HG02870 (cell line): Measurements from ENCODE around the gene TRPM2.
"Not testable (repeated sequence)": the region's sequence is repeated elsewhere in the genome, so short reads cannot be mapped to it uniquely, and the experiment has no call there.

Experiments
- ATAC-seq: cut with Tn5 transposase; IDR thresholded peaks from one replicate; pipeline ENCODE4 v1.9.1; 2021; ENCODE audit warnings: mild to moderate bottlenecking, moderate library complexity; ENCODE audit not compliant: unreplicated experiment

The TRPM2 gene

DNA sequence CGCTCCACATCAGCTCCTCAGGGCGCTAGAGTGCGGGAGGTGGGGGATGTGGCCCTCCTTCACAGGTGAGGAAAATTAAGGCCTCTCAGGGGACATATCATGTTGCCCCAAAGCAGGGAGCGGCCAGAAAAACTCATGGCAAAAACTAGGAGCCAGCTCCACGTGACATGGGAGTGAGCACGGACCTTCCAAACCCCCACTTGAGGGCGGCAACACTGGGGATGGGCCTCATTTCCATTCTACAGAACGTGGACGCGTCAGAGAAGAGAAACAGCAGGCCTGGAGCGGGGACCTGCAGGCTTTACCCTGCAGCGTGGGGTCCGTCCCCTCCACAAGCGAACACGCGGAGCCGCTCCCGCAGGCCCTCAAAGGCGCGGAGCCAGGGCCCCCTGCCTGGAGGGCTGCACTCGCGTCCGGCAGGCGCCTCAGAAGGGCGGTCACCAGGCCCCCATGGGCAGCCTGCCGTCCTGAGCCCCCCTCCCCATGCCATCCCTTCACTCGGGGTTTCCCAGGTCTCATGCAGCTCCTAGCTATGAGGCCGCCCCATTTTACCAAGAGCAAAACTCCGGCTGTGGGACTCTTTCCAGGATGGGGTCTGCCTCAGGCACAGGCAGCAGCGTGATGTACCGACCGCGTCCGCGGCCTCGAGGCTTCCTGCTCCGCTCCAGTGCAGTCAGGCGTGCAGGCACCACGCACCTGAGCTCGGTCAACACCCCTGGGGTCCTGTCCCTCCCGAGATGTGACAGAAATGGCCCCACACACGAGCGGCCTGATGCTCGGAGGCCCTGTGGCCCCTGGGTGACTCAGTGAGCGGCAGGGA is 19.7 kb upstream of the TRPM2 start:
- no peak for ATAC-seq

- no peak for ATAC-seq
Observed at GRCh38 chr21:44334329-44335030, 18.9 kb upstream of the TRPM2 start.

DNA sequence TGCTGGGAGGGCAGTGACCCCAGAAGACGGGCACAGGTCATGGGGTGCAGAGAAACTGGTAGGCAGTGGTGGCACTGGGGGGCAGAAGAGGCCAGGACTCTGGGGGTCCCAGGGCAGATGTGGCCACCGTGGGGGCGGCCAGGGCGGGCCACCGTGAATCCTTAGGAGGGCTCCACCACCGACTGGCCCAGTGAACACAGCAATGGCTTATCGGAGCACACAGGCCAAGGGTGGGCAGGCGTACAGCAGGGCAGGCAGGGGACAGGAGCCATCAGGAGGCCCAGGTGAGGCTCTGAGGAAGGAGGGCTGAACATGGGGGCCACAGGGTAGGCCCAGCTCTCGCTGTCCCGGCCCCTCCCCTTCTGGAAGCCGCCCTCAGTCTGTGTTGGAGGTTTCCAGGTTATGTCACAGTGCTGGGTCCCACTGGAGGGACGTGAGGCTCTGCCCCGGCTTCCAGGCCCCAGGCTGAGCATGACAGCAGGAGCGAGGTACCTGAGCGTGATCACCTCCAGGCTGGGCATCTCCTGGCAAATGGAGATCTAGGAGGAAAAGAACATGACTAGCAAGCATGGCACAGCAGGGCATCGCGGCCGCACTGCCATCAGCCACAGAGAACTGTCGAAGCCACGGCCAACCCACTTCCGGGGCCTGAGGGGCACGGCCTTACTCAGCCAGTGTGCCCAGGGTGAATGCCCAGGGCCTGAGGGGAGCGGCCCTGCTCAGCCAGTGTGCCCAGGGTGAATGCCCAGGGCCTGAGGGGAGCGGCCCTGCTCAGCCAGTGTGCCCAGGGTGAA is 18.0 kb upstream of the TRPM2 start:
- ATAC-seq, result no peak

DNA sequence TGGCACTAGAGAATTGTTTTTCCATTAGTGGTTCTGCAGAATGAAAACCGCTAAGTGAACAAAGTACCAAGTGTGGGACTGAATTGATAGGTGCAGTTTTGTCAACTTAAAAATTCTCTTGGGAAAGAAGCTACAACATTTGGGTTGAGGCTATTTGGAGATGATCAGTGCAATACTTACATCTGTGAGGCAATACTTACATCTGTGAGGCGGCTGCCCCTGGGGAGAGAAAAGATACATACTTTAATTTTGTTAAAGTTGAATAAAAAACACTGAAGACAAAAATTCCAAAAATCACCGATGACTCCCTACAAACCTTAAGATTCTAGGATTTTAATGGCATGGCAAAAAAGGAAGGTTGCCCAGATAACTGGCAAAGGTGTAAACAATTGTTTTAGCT is 16.0 kb upstream of the TRPM2 start:
- ATAC-seq, result no peak

- ATAC-seq, result no peak
Observed at GRCh38 chr21:44337941-44338895, 15.2 kb upstream of the TRPM2 start.

DNA sequence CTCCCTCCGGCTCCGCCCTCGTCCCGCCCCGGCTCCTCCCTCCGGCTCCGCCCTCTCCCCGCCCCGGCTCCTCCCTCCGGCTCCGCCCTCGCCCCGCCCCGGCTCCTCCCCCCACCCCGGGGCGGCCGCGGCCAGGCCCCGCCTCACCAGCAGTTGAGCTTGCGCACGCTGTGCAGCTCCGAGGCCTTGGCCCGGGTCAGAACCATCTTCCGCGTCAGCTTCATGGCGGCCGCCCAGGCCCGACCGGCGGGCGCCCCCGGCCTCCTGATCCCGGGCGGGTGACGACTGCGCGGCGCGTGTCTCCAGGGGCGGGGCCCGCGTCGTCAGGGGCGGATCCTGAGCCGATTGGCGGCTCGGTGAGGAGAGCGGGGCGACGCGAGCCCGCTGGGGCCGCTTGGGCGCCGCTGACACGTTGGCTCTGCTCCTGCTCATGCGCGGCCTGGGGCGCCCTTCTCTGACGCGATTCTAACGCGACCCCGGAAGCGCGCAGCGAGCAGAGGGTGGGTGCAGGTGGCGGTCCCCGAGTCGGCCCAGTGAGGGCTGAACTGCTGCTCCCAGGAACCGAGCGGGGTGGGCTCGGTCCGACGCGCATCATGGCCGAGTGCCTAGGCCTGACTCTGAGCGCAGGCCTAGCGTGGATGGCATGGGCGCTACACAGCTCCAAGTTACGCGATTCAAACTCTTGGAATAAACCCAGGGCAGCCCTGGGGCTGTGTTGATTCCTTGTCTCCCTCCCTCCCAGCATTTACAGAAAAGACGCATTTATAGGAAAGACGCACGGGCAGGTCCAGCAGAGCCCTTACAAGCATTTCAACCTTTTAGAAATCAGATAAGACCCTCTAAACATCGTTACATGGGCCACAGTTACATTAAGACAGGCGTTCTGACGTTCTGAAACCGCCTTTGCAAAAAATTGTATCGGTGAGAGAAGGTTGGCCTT is 14.2 kb upstream of the TRPM2 start, which contains the start of gene CFAP410:
CFAP410 (minus strand) TSS at position 420 of the 940 bp plus-strand sequence; CDS start at position 224, 196 bp downstream.
- ATAC-seq, result peak; percentile 80

DNA sequence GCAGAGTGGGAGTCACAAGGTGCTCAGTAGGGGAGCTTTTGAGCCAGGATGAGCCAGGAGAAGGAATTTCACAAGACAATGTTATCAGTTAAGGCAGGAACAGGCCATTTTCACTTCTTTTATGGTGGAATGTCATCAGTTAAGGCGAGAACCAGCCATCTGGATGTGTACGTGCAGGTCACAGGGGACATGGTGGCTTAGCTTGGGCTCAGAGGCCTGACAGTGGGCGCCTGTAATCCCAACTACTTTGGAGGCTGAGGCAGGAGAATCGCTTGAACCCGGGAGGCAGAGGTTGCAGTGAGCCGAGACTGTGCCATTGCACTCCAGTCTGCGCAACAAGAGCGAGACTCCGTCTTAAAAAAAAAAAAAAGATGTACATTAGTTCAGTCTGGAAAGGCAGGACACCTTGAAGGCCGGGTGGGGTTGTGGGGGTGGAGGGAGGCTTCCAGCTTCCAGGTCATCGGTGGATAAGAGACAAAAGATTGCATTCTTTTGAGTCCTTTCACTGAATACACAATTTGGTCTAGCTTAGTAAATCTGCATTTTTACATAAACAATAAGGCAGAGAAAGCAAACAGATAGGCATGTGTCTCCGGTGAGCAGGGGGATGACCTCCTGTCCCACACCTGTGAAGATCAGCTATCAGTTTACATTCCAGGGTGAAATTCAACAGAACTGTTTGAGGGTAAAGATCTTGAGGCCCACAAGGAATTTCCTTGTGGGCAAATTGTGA is 11.5 kb upstream of the TRPM2 start:
- ATAC-seq, result not testable (repeated sequence)

DNA sequence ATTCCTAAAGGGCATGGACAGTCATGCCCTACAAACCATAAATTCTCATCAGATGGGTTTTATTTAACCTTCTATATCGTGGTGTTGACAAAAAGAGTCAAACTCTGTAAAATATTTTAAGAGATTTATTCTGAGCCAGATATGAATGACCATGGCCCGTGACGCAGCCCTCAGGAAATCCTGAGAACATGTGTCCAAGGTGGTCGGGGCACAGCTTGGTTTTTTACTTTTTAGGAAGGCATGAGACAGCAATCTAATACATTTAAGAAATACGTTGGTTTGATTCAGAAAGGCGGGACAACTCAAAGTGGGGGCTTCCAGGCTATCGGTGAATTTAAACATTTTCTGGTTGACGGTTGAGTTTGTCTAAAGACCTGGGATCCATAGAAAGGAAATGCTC is 10.4 kb upstream of the TRPM2 start:
- ATAC-seq, result not testable (repeated sequence)

DNA sequence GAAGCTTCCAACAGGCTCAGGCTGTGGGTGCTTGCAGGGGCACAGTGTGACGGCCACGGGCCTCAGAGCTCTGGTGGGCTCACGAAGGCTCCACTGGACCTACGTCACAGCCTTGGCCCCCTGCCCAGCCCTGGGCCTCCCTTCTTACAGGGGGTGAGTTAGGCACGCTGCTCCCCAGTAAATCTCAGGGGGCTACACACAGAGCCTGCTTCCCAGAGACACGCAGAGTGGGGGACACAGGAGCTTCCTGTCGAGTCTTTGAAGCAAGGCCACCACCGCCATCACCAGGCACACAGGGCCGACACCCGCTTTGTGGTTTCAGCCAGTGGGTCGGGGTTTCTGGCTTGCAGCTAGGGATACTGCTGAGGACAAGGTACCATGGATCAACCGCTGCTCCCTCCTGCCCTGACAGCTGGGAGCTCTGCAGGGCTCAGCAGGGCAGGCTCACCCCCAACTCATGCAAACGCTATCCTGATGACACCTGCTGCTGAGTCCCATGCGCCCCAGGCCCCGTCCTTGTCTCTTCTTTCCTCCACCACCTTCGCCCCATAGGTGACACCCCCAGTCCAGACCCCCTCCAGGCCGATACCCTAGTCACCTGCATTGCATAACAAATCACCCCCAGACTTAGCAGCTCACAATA is 8.8 kb upstream of the TRPM2 start:
- no peak for ATAC-seq

GRCh38 chr21:44345495-44345894 is 7.9 kb upstream of the TRPM2 start:
- no peak for ATAC-seq

- no peak for ATAC-seq
Observed at GRCh38 chr21:44347911-44348451, 5.4 kb upstream of the TRPM2 start.

GRCh38 chr21:44348861-44349260 is 4.6 kb upstream of the TRPM2 start:
- ATAC-seq, result no peak

GRCh38 chr21:44349416-44349846 is 4.0 kb upstream of the TRPM2 start:
- no peak for ATAC-seq

GRCh38 chr21:44349847-44350772 is 3.3 kb upstream of the TRPM2 start:
- ATAC-seq, result no peak

GRCh38 chr21:44350773-44351481 is 2.5 kb upstream of the TRPM2 start:
- ATAC-seq, result no peak
